ENCODE results near the gene ZNF205. TPM values are rescaled to one million over a fixed set of nuclear protein-coding genes. Genes with fewer than 3 reads are reported as not detected.

Gene ZNF205
- total and polyA plus RNA-seq, 9 of the 15 experiments (the other 6 are each of a cell fraction or from before 2014, with no cell fraction given): 2.4 to 11.8 (median 5.1) TPM; not detected in 2

DNA sequence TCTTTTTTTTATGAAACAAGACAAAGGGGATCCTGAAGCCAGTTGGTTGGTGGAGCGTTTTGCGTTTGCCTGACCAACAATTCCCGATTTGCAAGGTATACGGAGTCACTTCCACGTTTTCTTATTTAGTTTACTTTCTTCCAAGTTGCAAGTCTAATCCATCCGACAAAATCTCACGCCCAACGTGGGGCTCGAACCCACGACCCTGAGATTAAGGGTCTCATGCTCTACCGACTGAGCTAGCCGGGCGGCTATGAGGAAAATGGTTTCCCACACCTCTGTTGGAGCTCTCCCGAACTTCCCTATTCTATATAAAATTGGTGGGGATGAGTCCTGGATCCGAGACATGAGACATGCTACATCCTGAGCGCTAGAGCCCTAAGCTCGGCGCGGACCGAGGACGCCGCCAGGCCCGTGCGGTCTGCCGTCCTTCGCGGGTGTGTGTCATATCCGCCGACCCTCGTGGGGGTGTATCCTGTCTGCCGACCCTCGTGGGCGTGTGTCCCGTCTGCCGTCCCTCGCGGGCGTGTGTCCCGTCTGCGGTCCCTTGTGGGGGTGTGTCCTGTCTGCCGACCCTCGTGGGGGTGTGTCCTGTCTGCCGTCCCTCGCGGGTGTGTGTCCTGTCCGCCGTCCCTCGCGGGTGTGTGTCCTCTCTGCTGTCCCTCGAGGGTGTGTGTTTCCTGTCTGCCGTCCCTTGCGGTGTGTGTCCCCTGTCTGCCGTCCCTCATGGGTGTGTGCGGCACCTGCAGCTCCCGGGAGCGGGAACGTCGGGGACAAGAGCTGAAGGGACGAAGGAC, 45.0 kb downstream of the ZNF205 start (continued):
- no peak for TF ChIP-seq C11orf30 (IDR thresholded peaks at IDR 0.05; ENCODE audit: low read depth)
- TF ChIP-seq, protein P1, sequence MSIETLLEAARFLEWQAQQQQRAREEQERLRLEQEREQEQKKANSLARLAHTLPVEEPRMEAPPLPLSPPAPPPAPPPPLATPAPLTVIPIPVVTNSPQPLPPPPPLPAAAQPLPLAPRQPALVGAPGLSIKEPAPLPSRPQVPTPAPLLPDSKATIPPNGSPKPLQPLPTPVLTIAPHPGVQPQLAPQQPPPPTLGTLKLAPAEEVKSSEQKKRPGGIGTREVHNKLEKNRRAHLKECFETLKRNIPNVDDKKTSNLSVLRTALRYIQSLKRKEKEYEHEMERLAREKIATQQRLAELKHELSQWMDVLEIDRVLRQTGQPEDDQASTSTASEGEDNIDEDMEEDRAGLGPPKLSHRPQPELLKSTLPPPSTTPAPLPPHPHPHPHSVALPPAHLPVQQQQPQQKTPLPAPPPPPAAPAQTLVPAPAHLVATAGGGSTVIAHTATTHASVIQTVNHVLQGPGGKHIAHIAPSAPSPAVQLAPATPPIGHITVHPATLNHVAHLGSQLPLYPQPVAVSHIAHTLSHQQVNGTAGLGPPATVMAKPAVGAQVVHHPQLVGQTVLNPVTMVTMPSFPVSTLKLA (conservative IDR thresholded peaks at IDR 0.05): peak; percentile 60 to 80; a peak in 3 of 4 replicates
- TF ChIP-seq IRF2 (CRISPR knock-in tag; IDR thresholded peaks at IDR 0.05): no peak
- TF ChIP-seq HDAC1 (IDR thresholded peaks at IDR 0.05): peak; percentile 36 to 76; a peak in 3 of 4 replicates
- no peak for TF ChIP-seq U2AF2 (optimal IDR thresholded peaks at IDR 0.05; ENCODE audit: low read depth, low read length)
- no peak for TF ChIP-seq ZNF583 (CRISPR knock-in tag; IDR thresholded peaks at IDR 0.05)
- TF ChIP-seq KLF6 (CRISPR knock-in tag; IDR thresholded peaks at IDR 0.05; ENCODE audit: borderline replicate concordance): no peak
- TF ChIP-seq SAP30 (IDR thresholded peaks at IDR 0.05; ENCODE audit: borderline replicate concordance, insufficient read depth, low read depth, low read length, poor library complexity, severe bottlenecking): peak; percentile 80
- peak; percentile 89 for TF ChIP-seq POLR3A (IDR thresholded peaks at IDR 0.05; ENCODE audit: borderline replicate concordance, extremely low read depth, insufficient read depth, insufficient read length)
- peak; percentile 25; the same call in 1 of the 2 replicates for TF ChIP-seq JUND (IDR thresholded peaks at IDR 0.05; ENCODE audit: borderline replicate concordance, low read depth, low read length)
- TF ChIP-seq JUND (tag; IDR thresholded peaks at IDR 0.05; ENCODE audit: borderline replicate concordance, low read depth, low read length): no peak; the same call in 2 of the 3 replicates
- TF ChIP-seq, protein P2, sequence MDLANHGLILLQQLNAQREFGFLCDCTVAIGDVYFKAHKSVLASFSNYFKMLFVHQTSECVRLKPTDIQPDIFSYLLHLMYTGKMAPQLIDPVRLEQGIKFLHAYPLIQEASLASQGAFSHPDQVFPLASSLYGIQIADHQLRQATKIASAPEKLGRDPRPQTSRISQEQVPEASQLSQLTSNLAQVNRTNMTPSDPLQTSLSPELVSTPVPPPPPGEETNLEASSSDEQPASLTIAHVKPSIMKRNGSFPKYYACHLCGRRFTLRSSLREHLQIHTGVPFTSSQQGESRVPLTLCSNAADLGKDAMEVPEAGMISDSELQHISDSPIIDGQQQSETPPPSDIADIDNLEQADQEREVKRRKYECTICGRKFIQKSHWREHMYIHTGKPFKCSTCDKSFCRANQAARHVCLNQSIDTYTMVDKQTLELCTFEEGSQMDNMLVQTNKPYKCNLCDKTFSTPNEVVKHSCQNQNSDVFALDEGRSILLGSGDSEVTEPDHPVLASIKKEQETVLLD (IDR thresholded peaks at IDR 0.05): peak; percentile 64
- TF ChIP-seq, protein P3, sequence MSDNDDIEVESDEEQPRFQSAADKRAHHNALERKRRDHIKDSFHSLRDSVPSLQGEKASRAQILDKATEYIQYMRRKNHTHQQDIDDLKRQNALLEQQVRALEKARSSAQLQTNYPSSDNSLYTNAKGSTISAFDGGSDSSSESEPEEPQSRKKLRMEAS (CRISPR knock-in tag; IDR thresholded peaks at IDR 0.05): peak; percentile 48
- TF ChIP-seq SMARCA4 (IDR thresholded peaks at IDR 0.05): no peak
- TF ChIP-seq, protein P4, sequence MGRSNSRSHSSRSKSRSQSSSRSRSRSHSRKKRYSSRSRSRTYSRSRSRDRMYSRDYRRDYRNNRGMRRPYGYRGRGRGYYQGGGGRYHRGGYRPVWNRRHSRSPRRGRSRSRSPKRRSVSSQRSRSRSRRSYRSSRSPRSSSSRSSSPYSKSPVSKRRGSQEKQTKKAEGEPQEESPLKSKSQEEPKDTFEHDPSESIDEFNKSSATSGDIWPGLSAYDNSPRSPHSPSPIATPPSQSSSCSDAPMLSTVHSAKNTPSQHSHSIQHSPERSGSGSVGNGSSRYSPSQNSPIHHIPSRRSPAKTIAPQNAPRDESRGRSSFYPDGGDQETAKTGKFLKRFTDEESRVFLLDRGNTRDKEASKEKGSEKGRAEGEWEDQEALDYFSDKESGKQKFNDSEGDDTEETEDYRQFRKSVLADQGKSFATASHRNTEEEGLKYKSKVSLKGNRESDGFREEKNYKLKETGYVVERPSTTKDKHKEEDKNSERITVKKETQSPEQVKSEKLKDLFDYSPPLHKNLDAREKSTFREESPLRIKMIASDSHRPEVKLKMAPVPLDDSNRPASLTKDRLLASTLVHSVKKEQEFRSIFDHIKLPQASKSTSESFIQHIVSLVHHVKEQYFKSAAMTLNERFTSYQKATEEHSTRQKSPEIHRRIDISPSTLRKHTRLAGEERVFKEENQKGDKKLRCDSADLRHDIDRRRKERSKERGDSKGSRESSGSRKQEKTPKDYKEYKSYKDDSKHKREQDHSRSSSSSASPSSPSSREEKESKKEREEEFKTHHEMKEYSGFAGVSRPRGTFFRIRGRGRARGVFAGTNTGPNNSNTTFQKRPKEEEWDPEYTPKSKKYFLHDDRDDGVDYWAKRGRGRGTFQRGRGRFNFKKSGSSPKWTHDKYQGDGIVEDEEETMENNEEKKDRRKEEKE (IDR thresholded peaks at IDR 0.05; ENCODE audit: borderline replicate concordance in 1 of 2, control insufficient read depth in 1 of 2, low read depth in 2 of 2, low read length in 1 of 2): peak in 1 of 2 experiments; percentile 74; a peak in 1 of 4 replicates
- peak in 1 of 2 experiments; percentile 29; a peak in 1 of 4 replicates for TF ChIP-seq NRF1 (conservative IDR thresholded peaks at IDR 0.05 in 1 of 2, IDR thresholded peaks at IDR 0.05 in 1 of 2)
- no peak for TF ChIP-seq MAFG (tag; conservative IDR thresholded peaks at IDR 0.05)
- peak; percentile 24; the same call in 1 of the 2 replicates for TF ChIP-seq PML (IDR thresholded peaks at IDR 0.05; ENCODE audit: low read length)
- no peak for TF ChIP-seq PCBP2 (IDR thresholded peaks at IDR 0.05; ENCODE audit: low read depth, low read length, poor library complexity, severe bottlenecking)
